Measurements from ENCODE around the gene LTB. TPM values are rescaled to one million over a fixed set of nuclear protein-coding genes. Genes with fewer than 3 reads are reported as not detected.

LTB gene
- total and polyA plus RNA-seq, 2 of the 13 experiments (the other 11 are each of a cell fraction or from before 2014, with no cell fraction given): 0.09 to 0.22 TPM

DNA sequence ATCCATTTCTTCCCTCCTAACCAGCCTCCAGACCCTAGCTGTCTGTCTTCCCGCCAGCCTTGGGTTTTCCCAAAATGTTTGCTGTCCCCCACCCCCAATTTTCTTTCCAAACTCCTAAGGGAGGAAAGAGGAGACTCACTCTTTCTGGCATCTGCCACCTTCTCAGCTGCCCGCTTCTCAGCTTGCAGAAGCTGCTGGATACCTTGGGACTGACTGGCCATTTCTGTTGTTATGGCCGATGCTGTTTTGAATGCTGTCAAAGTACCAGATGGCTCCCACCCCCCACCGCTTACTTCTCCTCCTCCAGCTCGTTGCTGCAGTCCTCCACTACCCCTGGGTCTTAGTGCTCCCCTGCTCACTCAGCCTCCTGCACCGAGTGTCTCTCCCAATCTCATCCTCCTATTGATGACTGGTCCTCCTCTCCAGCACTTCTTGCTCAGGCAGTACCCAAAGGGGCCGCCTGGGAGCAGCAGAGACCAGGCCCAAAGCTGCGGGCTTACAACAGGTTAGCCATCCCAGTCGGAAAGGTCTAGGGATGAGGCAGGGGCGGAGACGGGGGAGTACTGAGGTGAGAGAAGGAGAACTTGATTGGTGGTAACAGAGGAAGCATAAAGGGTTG, 35.8 kb downstream of the LTB start, which contains the start of gene ATP6V1G2 (continued):
- TF ChIP-seq TFDP1 (CRISPR knock-in tag; IDR thresholded peaks at IDR 0.05; ENCODE audit: borderline replicate concordance): no peak
- TF ChIP-seq MAF1 (CRISPR knock-in tag; IDR thresholded peaks at IDR 0.05; ENCODE audit: borderline replicate concordance): no peak
- no peak for TF ChIP-seq ZNF431 (CRISPR knock-in tag; IDR thresholded peaks at IDR 0.05; ENCODE audit: borderline replicate concordance, low read depth)
- no peak for TF ChIP-seq ZNF75D (CRISPR knock-in tag; IDR thresholded peaks at IDR 0.05; ENCODE audit: borderline replicate concordance)
- TF ChIP-seq ZNF468 (CRISPR knock-in tag; IDR thresholded peaks at IDR 0.05): no peak
- peak; percentile 63; the same call in 1 of the 2 replicates for TF ChIP-seq THAP11 (CRISPR knock-in tag; IDR thresholded peaks at IDR 0.05)
- TF ChIP-seq KDM6A (CRISPR knock-in tag; IDR thresholded peaks at IDR 0.05; ENCODE audit: low read depth): no peak
- TF ChIP-seq, protein P1, sequence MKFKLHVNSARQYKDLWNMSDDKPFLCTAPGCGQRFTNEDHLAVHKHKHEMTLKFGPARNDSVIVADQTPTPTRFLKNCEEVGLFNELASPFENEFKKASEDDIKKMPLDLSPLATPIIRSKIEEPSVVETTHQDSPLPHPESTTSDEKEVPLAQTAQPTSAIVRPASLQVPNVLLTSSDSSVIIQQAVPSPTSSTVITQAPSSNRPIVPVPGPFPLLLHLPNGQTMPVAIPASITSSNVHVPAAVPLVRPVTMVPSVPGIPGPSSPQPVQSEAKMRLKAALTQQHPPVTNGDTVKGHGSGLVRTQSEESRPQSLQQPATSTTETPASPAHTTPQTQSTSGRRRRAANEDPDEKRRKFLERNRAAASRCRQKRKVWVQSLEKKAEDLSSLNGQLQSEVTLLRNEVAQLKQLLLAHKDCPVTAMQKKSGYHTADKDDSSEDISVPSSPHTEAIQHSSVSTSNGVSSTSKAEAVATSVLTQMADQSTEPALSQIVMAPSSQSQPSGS (CRISPR knock-in tag; IDR thresholded peaks at IDR 0.05): peak; percentile 41; the same call in 1 of the 2 replicates
- TF ChIP-seq NFKBIZ (CRISPR knock-in tag; IDR thresholded peaks at IDR 0.05): no peak
- TF ChIP-seq BRD4 (CRISPR knock-in tag; IDR thresholded peaks at IDR 0.05): no peak
- peak; percentile 28; the same call in 1 of the 2 replicates for TF ChIP-seq HOXA3 (CRISPR knock-in tag; IDR thresholded peaks at IDR 0.05)
- TF ChIP-seq SMAD3 (CRISPR knock-in tag; IDR thresholded peaks at IDR 0.05): peak; percentile 79; the same call in 1 of the 2 replicates
- TF ChIP-seq SOX5 (CRISPR knock-in tag; IDR thresholded peaks at IDR 0.05; ENCODE audit: borderline replicate concordance): peak; percentile 37; the same call in 1 of the 2 replicates
- TF ChIP-seq HNRNPL (IDR thresholded peaks at IDR 0.05; ENCODE audit: low read depth, low read length): no peak
